ENCODE data around the gene SYVN1.

SYVN1 gene

GRCh38 chr11:65087827-65088226, 46.5 kb downstream of the SYVN1 start:
- no peak for DNase-seq (ENCODE audit: low spot score)

- no peak for DNase-seq (ENCODE audit: low spot score)
These were observed 47.1 kb downstream of the SYVN1 start for GRCh38 chr11:65087216-65087615.

- DNase-seq (ENCODE audit: low spot score) = no peak
These were observed 47.5 kb downstream of the SYVN1 start for GRCh38 chr11:65086809-65087208.

- DNase-seq (ENCODE audit: low spot score) = no peak
These were observed 48.9 kb downstream of the SYVN1 start for GRCh38 chr11:65085446-65085845.

GRCh38 chr11:65084598-65085375, 49.5 kb downstream of the SYVN1 start:
- no peak for DNase-seq (ENCODE audit: low spot score)

GRCh38 chr11:65083834-65084597, 50.3 kb downstream of the SYVN1 start, which contains the start of the genes CDCA5 and ZFPL1:
CDCA5 (minus strand) TSS chr11:65084040; CDS start chr11:65083978, 62 bp downstream.
ZFPL1 (plus strand) TSS chr11:65084222; CDS start chr11:65084699, 477 bp downstream.
- DNase-seq (ENCODE audit: low spot score) = peak; percentile 100

GRCh38 chr11:65083134-65083833, 51.0 kb downstream of the SYVN1 start:
- no peak for DNase-seq (ENCODE audit: low spot score)

- DNase-seq (ENCODE audit: low spot score) = no peak
These were observed 55.5 kb downstream of the SYVN1 start for GRCh38 chr11:65078786-65079342.

- DNase-seq (ENCODE audit: low spot score) = peak; percentile 61
These were observed 56.2 kb downstream of the SYVN1 start for GRCh38 chr11:65078151-65078550.

- DNase-seq (ENCODE audit: low spot score) = no peak
These were observed 56.9 kb downstream of the SYVN1 start for GRCh38 chr11:65077451-65077850.

All from AG20443 (cell line).